Lower leg skin (tissue), 4 donors: ENCODE results near the gene DHDH. TPM values are rescaled to one million over a fixed set of nuclear protein-coding genes. Genes with fewer than 3 reads are reported as not detected.

ENCODE experiments used
- DNase-seq, 2 donors: peaks; one replicate each; pipeline ENCODE4 v3.0.0-alpha.2; 2019; ENCODE audit warnings: low spot score in 2 of 2
- H3K4me3 ChIP-seq: fragments of 200-600 bp; sonication (generic); 2 replicates; pipeline ENCODE4 v1.5.1; 2017; ENCODE audit warnings: mild to moderate bottlenecking, low read depth; ENCODE audit not compliant: poor library complexity, severe bottlenecking
- CTCF ChIP-seq, 3 donors: fragments of 450-650 bp; IDR thresholded peaks; one replicate each; pipeline ENCODE4 v1.5.1; 2016; ENCODE audit warnings: antibody characterized with exemption in 3 of 3, mild to moderate bottlenecking in 3 of 3, moderate library complexity in 2 of 3
- POLR2A ChIP-seq, 2 donors: fragments of 450-650 bp; IDR thresholded peaks; one replicate each; pipeline ENCODE4 v1.6.1; 2016 to 2017; ENCODE audit warnings: antibody characterized with exemption in 2 of 2, mild to moderate bottlenecking in 1 of 2, moderate library complexity in 1 of 2
- WGBS, 2 donors: methylation state at CpG; one replicate each; pipeline ENCODE4 v1.1.5; 2018; 5-methylcytosine and 5-hydroxymethylcytosine counted together
- intact Hi-C: fragments of 100-400 bp; cut with DNase I; formaldehyde crosslinking; loops from one replicate; pipeline ENCODE4 v1.15.0; 2023; ENCODE audit warnings: low total_unique reads
- total RNA-seq, 4 donors: library from RNA; depleted of rRNA; stranded (reverse); fragments of >200 nt; gene quantifications; one replicate each; pipeline ENCODE4 v1.1.0, GENCODE V29; 2016

DHDH gene
- total RNA-seq, 4 donors from 2014 or later = not detected

DNA sequence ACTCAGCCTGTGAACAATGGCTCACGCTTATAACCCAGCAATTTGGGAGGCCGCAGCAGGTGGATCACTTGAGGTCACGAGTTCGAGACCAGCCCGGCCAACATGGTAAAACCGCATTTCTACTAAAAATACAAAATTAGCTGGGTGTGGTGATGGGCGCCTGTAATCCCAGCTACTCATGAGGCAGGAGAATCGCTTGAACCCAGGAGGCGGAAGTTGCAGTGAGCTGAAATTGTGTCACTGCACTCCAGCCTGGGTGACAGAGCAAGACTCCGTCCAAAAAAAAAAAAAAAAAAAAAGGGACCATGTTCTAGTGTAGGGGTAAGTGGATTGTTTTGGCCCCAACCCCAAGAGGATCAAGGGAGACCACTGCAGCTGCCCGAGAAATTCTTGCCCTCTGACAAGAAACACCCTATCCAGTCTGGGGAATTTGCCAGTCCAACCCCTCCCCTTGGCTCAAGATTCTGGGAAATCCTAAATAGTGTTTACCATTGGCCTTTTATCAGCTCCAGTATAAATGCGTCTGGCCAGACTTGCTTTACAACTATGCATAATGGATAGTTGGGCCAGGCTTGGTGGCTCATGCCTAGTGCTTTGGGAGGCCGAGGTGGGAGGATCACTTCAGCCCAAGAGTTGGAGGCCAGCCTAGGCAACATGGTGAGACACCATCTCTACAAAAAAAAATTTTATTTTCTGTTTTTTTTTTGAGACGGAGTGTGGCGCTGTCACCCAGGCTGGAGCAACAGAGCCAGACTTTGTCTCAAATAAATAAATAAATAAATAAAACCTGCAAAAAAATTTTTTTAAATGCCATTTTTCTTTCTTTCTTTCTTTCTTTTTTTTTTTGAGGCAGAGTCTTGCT is 5.1 kb upstream of the DHDH start:
- 65 to 70% methylated on average over 15 of the region's 15 CpGs for WGBS, 2 donors

GRCh38 chr19:48934837-48935236 is 1.3 kb downstream of the DHDH start:
- TF ChIP-seq POLR2A (IDR thresholded peaks at IDR 0.05) (no peak), CTCF (IDR thresholded peaks at IDR 0.05) (no peak)
- DNase-seq = no peak
- intact Hi-C loops = no loop called here

More for the DNA sequence above, 5.1 kb upstream of the DHDH start:
- no peak for DNase-seq
- no peak overlapping the region for H3K4me3 ChIP-seq
- intact Hi-C loops = no loop called here
- TF ChIP-seq POLR2A (IDR thresholded peaks at IDR 0.05) (no peak), CTCF (IDR thresholded peaks at IDR 0.05) (no peak)

DNA sequence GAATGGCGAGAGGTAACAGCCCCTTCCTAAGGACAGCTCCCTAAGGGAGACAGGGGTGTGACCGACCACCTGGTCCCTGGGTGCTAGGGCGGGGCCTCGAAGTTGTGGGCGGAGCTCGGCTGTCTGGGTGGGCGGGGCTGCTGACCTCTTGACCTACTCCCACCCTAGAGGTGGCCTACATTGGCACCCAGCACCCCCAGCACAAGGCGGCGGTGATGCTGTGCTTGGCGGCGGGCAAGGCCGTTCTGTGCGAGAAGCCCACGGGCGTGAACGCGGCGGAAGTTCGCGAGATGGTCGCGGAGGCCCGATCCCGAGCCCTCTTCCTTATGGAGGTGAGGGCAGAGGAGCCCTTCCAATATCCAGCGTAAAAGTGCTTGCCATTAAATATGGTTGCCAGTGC is 2.4 kb downstream of the DHDH start:
- no peak overlapping the region for H3K4me3 ChIP-seq
- WGBS, 2 donors = 95 to 97% methylated on average over 25 of the region's 25 CpGs
- DNase-seq = no peak
- TF ChIP-seq POLR2A (IDR thresholded peaks at IDR 0.05) (no peak), CTCF (IDR thresholded peaks at IDR 0.05) (no peak)
- intact Hi-C loops = no loop called here

More at GRCh38 chr19:48934837-48935236, 1.3 kb downstream of the DHDH start:
- 85 to 92% methylated on average over 19 of the region's 19 CpGs for WGBS, 2 donors
- no peak overlapping the region for H3K4me3 ChIP-seq

- no peak for TF ChIP-seq POLR2A (IDR thresholded peaks at IDR 0.05)
- no peak for TF ChIP-seq CTCF (IDR thresholded peaks at IDR 0.05)
- no peak overlapping the region for H3K4me3 ChIP-seq
- 88 to 89% methylated on average over 7 of the region's 7 CpGs for WGBS, 2 donors
- DNase-seq = no peak
- intact Hi-C loops = no loop called here
Observed at GRCh38 chr19:48938256-48938655, 4.8 kb downstream of the DHDH start.

DNA sequence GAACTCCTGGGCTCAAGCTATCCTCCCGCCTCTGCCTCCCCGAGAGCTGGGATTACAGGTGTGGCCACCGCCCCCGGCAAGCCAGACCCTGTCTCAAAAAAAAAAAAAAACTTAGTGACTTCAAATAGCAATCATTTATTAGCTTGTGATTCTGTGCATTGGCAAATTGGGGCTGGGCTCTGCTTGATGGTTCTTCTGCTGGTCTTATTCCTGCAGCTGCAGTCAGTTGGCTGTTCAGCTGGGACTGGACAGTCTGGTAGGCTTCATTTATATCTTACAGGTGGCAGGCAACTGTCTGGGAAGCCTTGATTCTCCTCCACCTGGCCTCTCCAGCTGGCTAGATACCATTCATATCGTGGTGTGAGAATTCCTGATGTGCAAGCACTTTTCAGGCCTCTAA is 7.4 kb downstream of the DHDH start:
- WGBS, 2 donors = 92 to 99% methylated on average over 5 of the region's 5 CpGs

More for the DNA sequence above, 7.4 kb downstream of the DHDH start:
- no peak overlapping the region for H3K4me3 ChIP-seq
- intact Hi-C loops = no loop called here
- no peak for DNase-seq
- TF ChIP-seq POLR2A (IDR thresholded peaks at IDR 0.05) = no peak
- no peak for TF ChIP-seq CTCF (IDR thresholded peaks at IDR 0.05)
